ENCODE results near the gene BPTF.
A peak's percentile ranks its signal among the peaks of the same experiment; 100 is the strongest.

The BPTF gene

GRCh38 chr17:67982686-67983382 lies 157.5 kb downstream of the BPTF start:
- no peak for DNase-seq (ENCODE audit: low spot score)
- TF ChIP-seq CTCF (conservative IDR thresholded peaks at IDR 0.05; ENCODE audit: low read depth): no peak
- H3K27ac ChIP-seq: no peak overlapping the region
- ChIA-PET POLR2A (ENCODE audit: low non-redundant PET) (interaction anchor here (0.6 kb wide), 1 partner anchor 484 kb away, joined by 7 read pairs; no protein-coding TSS in a partner anchor), CTCF (no interaction called here)

- CTCF ChIA-PET: no interaction called here
- no peak for TF ChIP-seq CTCF (conservative IDR thresholded peaks at IDR 0.05; ENCODE audit: low read depth)
- DNase-seq (ENCODE audit: low spot score): no peak
- no peak overlapping the region for H3K27ac ChIP-seq
- POLR2A ChIA-PET (ENCODE audit: low non-redundant PET): interaction anchor here (0.6 kb wide), 1 partner anchor 483 kb away, joined by 7 read pairs; no protein-coding TSS in a partner anchor
Measured at GRCh38 chr17:67983383-67983688, 158.0 kb downstream of the BPTF start.

DNA sequence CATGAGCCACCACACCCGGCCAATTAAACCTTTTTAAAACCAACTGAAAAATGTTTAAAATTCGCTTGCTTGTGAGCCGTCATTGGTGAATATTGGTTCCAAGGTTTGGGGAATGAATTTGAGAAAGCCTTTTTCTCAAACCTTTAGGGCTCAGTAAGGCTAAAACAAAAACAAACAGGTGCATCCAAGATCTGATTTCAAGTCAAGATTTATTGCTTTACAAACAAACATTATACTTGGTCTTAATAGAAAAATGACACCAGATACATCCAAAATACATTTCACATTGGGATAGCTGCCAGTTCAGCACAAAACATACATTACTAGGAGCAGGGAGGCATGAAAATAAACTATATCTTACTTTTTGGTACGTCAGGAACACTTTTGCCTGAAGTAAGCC lies 165.6 kb downstream of the BPTF start:
- H3K27ac ChIP-seq: no peak overlapping the region
- no peak for TF ChIP-seq CTCF (conservative IDR thresholded peaks at IDR 0.05; ENCODE audit: low read depth)
- no peak for DNase-seq (ENCODE audit: low spot score)
- CTCF ChIA-PET: no interaction called here
- POLR2A ChIA-PET (ENCODE audit: low non-redundant PET): no interaction called here

DNA sequence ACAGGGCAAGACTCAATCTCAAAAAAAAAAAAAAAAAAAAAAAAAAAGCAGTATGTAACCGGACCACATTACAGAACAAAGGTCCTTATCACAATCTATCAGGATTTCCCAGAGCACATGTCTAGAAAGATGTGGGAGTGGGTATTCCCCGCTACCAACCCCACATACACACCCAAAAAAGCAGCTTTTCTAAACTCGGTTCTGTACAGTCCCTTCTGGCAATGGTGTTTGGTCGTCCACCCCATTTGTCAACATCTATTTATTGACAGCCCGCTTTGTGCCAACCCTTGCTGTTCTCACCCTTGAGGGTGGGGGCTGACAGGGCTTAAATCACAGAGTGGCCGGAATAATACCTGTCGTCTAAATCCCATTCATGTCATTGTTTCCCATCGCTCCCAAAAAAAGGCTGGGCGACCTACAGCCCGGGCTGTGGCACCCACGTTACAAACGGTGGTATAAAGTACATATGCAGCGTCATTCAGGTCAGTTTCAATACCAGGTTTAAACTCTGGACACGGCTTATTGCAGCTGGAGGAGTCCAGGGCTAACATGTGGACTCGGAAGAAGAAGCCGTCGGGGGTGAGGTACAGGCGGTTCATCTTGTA lies 167.3 kb downstream of the BPTF start:
- CTCF ChIA-PET: interaction anchor here (0.6 kb wide), 1 partner anchor 208 kb away, joined by 3 read pairs; no protein-coding TSS in a partner anchor
- POLR2A ChIA-PET (ENCODE audit: low non-redundant PET): no interaction called here
- H3K27ac ChIP-seq: peak overlapping the region; percentile 99

DNA sequence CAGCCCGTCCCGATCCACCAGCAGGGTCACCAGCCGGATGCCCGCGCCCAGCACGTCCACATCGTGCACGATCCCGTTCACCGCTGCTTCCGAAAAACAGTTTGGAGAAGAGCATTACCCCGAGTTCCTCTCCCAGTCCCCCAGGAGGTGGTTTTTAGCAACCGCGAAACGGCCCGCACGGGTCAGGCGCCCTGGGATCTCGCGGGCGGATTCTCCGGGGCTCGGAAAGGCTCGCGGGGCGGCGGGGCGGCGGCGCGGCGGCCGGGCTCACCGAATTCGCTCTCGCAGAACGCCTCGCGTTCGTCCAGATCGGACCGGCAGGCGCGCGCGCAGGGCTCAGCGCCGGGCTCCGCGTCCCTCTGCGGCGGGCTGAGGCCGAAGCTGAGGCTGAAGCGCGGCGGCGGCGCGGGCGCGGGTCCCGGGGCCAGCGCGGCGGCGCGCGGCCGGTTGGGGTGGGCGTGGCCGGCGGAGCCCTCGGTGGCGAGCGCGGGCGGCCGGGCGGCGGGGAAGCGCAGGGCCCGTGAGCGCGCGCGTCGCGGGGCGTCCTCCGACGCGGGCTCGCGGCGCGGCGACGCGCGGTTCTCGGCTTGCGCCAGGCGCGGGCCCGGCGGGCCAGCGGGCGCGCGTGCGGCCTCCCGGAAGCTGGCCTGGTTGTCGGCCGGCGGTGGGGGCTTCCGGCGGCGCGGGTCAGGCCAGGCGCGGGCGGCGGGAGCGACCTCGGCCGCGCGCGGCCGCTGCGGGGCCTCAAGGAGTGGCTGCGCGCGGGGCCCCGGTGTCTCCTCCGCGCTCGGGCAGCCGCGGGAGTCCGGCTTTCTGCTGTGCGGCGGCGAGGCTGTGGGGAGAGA lies 168.1 kb downstream of the BPTF start:
- DNase-seq (ENCODE audit: low spot score): peak; percentile 68
- H3K27ac ChIP-seq: peak overlapping the region; percentile 99
- POLR2A ChIA-PET (ENCODE audit: low non-redundant PET): interaction anchor here (0.6 kb wide), 2 partner anchors 9 to 11 kb away, joined by 3 to 10 read pairs; no protein-coding TSS in a partner anchor
- no peak for TF ChIP-seq CTCF (conservative IDR thresholded peaks at IDR 0.05; ENCODE audit: low read depth)
- CTCF ChIA-PET: interaction anchor here (0.6 kb wide), 1 partner anchor 207 kb away, joined by 3 read pairs; no protein-coding TSS in a partner anchor

More for the DNA sequence above, 167.3 kb downstream of the BPTF start:
- DNase-seq (ENCODE audit: low spot score): no peak
- no peak for TF ChIP-seq CTCF (conservative IDR thresholded peaks at IDR 0.05; ENCODE audit: low read depth)

DNA sequence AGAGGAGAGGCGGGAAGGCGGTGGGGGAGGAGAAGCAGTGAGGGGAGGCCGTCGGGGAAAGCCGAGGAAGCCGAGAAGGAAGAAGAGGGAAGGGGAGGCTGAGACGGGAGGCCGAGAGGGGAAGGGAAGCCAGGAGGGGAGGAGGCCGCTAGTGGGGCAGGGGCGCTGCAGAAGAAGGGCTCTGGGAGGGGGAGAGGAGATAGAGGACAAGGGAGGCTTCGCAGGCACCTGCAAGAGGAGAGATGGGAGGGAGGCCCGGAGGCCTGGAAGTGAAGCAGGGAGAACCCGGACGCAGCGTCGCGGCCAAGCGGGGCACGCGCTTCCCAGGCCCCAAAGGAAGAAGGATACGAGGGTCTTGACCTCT lies 168.7 kb downstream of the BPTF start:
- ChIA-PET POLR2A (ENCODE audit: low non-redundant PET) (interaction anchor here (0.6 kb wide), 1 partner anchor 10 kb away, joined by 10 read pairs; no protein-coding TSS in a partner anchor), CTCF (no interaction called here)
- DNase-seq (ENCODE audit: low spot score): peak; percentile 16
- no peak for TF ChIP-seq CTCF (conservative IDR thresholded peaks at IDR 0.05; ENCODE audit: low read depth)
- H3K27ac ChIP-seq: peak overlapping the region; percentile 99

Measured in RWPE1 (cell line).